OCI-M2 (cell line): ENCODE results near the gene LHX2.

ENCODE experiments used
- DNase-seq: peaks from one replicate; lab custom pipeline; 2025; ENCODE audit not compliant: unreplicated experiment; lab: John Stamatoyannopoulos, UW

Gene LHX2

DNA sequence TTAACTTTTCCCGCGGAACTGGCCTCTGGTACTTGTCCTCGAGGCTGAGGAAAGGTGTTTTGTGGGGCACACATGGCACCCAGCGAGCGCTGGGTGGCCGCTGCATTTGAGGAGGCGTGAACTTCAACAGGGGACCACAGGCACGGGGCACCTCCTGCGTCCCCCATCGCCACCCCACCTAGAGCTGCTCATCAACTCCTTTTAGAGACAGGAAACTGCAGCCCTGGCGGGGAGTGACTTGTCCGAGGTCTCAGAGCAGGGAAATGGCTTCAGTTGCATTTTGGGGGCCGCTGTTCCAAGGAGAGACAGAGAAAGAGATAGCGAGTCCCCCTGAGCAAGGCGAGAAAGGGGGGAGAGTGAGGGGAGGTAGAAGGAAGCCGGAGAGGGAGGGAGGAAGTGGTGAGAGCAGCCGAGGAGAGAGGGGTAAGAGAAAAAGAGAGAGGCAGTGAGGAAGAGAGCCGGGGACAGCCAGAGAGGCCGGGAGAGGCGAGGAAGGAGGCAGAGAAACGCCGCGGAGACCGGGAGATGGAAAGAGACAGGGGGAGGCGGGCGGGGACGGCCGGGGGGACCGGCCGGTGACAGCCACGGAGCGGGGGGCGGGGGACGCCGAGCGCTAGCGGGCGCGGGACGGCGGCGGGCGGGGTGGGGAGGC is 12.5 kb upstream of the LHX2 start:
- DNase-seq: no peak

DNA sequence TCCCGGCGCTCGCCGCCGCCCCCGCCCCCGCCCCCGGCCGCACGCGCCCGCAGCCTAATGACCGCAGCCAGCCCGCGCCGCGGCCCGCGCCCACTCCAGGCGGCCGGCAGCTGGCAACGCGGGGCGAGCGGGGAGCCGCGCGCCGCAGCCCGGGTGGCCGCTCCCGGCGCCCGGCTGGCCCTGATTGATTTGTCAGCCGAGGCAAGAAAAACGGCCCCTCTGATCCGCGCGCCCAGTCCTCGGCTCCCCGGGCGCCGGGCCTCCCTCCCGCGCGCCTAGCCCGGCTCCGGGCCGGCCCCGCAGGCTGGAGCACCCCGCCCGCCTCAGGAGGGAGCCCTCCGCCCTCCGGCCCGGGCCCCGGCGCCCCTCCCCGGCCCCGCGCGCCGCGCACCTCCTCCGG is 11.9 kb upstream of the LHX2 start:
- no peak for DNase-seq

DNA sequence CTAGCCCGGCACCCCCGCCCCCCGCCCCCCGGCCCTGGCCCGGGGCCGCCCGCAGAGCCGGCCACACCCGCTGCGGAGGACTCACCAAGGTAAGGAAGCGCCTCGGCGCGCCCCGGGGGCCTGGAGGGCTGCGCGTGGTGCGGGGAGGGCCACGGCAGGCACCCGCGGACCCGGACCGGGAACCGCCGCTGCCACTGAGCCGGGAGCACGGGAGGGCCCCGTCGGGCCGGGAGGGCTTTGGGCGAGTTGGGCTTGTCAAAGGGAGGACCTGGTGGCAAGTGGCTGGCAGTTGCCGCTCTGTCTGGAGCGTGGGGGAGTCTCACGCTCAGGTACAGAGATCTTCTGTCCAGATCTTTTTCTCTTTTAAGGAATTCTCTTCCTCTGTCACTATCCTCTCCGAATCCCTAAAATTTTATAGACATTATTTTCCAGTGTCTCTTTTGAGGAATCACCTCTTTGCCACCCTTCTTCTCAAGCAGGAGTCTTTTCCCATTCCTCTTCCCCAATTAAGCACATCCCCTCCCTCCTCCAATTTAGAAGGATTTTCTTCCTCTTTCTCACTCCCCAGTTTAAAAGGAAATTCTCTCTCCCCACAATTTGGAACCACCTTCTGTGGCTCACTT is 11.3 kb upstream of the LHX2 start:
- no peak for DNase-seq

DNA sequence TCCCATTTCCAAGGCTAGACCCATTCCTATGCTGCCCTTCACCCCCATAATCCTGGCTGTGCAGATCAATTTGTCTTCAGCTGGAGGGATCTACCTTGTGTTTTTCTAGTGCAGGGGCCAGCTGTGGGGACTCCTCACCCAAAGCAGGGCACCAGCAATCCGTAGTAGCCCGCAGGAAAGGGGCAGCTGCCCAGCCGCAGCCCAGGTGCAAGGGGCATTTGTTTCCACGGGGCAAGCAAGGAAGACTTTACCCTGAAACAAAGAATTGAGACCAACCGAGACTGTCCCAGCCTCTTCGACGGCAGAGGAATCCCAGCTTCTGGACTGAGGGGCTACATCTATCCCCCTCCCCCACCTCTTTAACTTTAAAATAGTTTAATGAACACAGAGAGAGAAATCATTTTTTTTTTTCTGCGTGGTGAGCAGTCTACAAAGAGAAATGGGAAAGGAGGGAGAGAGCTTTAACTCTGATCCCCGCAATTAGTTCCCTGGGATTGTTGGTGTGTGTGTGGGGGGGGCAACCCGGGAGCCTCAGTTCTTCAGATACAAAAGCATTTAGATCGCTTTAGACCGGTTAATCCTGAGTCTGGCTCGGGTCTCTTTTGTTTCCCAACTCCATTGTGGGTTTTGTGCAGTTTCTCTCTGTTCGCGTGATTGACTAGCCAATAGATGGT is 10.6 kb upstream of the LHX2 start:
- DNase-seq: no peak

DNA sequence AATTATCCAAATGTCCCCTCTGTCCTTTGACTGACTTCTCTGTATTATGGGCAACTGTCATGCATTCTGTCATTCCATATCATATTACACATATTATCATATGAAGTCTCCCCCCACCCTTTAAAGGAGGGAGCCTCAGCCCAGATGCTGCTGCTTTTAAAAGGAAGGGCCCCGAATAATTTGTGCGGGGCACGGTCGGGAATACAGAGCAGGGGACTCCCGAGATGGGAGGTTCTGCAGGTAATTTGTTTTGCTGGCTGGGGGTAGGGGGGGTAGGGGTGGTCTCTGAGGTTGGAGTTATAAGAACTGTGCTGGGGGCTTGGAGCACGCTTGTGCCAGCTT is 10.1 kb upstream of the LHX2 start:
- DNase-seq: no peak

DNA sequence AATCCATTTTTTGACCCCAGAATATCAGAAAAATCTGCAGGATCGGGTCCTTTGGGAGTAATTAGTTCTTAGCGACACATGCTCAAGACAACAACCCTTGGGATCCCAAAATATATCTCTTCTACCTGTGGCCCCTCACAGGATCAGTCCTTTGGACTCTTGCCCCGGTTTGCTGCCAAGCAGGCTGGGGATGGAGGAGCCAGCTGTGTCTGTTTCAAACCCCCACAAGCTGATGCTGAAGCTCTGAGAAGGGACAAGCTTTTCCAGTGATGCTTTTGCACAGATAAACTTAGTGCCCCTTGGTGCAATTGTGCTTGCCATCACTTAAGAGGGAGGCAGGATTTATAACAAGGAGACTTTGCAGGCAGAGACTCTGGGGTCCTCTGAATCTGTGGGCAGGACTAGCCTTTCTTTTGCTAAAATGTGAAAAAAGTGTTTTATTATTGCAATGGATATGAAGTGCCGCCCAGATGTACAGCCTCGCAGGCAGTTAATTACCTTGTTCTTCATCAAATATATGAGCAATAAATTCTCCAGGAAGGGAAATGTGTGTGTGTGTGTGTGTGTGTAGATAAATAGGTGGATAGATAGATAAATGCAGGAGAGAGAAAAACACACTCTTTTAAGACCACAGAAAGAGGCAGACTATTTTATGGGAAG is 9.6 kb upstream of the LHX2 start:
- no peak for DNase-seq

DNA sequence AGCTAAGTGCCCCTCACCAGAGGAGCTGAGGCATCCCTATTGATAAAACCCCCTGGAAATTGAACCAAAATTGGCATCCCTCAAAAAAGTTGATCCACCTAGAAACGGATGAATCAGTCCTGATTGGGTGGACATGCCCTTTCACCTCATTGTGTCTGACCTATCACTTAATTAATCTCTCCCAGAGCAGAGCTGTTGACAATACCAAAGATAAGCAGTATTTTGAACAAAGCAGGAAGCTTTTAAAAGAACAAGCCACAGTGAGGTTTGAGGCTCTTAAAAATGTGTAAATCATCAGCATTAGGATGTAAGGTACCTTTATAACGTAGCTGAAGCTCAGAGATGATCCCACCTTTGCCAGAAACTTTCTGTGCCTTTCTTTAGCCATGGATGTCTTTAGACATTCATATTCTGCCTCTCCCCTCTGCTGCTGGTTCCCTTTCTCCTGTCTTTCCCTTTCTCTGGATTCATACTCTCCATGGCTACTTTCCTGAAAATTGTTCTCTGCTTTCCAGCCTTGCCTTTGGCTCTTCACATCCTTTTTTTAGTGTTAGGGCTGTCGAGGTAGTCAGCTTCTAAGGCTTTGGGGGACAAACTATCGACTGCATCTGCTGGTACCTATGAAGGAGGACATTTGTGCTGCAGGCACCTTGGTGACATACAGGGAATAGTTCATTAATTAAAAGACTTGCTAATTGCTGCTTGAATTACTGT is 7.8 kb upstream of the LHX2 start:
- DNase-seq: no peak

DNA sequence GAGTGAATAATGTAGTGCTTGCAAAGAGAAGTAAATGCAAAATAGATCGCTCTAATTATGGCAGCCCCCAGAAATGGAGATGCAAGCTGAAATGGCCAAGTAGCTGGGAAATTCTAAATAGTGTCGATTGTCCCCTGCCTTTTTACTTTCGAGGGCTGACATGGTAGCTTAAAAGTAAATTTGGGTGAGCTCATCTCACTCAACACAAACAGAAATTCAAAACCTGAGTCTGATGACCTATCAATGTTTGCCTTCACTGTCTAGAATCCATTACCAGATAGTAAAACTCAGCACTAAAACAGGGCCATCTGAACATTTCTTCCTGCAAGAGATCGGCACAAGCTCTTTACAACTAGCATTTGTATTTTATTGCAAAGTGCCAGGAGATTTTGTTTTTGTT is 7.0 kb upstream of the LHX2 start:
- DNase-seq: no peak

DNA sequence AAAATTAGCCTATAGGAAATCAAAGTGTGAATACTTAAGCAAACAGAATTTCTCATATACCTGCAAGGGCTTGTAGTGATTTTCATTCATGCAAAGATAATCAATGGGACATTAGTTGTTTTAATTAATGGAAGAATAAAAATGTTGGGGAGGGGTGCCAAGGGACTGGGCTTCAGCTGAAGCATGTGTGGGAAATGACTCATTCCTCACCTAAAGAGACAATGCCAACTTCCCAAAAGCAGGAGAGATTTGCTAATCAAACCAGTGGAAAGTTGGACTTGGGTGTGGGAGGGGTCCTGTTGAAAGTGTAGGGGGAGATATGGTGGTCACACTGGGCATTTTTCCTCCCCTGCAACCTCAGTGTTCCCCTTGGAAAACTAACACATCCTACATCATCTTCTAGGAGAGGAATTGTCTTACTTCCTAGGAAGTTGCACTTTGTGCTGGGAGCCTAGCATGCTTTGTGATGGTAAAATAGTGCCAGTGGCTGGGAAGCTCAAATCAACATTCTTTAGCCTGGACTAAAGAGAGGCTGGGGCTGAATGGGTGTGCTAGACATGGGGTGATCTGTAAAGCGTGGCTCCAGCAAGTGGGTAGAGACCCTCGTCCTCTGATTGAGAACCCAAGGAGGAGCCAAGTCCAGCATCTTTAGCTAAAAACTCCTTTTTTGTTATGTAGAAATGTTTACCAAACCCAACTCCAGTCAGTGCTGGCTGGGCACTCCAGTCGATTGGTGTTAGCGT is 6.4 kb upstream of the LHX2 start:
- DNase-seq: no peak

DNA sequence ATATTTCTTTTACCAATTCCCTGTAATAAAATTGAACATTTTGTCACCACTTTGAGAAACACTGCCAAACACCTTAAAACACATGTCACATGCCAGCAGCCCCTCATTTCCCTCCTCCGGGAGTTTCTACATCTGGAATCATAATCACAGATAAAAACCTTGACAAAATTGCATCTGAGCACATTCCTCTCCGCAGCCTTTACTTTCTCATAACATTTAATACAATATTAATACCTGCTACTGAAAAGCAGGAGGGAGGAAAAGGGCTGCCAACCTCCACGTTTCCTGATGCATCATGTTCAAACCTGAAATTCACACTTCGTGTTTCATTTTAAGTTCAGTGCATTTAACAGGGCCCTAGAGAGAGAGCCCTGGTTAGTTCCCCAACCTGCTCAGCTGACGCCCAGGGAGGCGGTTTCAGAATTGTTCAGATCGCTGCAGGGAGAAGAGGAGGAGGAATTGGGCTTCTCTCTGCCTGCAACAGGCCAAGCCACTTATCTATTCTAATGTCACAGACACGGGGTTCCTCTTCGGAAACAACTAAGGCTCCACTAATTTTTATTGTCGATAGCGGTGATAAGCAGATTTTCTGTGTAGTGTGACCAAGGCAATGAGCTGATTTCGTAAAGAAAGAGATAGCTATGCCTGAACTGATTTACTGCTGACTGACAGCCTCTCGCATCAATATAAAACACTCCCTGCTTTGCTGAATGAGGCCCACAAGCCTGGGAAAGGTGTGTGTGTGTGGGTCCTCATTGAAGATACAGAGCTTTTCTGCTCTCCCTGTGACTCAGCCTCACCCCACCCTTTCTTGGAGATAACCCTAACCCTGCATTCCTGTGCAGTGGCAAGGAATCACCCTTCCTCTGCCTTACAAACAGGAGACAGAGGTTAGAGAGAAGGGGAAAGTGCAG is 4.9 kb upstream of the LHX2 start:
- no peak for DNase-seq

DNA sequence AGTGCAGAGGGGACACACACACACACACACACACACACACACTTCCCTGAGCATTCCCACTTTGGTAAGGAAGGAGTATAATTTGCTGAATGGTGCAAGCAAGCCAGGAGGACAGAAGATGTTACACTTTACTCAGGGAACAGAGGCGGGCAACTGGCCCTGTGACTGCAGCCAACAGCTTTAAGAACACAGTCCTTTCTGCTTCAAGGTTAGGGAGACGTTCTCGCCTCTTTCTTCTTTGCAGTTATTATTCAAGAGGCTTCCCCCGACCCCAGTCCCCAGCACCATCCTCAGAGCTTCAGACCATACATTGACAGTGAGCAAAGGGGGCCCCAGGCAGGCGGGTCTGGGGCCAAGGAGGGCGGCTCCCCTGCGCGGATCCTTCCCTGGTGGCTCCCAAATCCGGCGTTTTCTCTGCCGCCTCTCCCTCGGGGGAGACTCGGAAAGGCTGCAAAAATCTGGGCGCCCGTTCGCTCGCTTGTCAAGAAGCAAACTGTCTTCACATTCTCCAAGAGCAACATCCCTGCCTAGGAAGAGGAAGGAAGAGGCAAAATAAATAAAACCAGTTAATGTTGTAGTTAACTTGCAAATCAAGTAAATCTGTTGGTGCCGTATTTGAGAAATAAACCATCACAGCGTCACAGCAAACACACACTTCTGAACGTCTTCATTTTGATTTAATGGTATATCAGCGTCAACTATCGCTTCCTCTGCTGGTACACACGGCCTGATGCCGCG is 3.8 kb upstream of the LHX2 start:
- DNase-seq: no peak

DNA sequence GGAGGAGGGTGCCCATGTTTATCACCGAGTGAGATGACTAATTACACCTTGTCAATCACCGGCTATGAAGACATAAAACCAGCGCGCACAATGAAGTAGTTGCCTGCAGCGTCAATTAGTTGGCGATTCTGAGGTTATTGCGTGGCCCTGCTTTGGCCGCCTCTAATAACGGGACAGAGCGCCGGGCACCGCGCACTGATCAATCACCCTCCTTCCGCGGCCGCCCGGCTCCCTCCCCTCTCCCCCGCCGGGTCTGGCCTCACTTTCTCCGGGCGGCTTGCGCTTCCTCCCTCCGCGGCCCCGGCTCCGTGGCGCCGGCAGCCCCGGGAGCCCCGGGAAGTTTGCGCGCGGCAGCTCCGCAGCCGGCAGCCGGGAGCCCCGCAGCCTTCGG is 3.3 kb upstream of the LHX2 start:
- DNase-seq: no peak

DNA sequence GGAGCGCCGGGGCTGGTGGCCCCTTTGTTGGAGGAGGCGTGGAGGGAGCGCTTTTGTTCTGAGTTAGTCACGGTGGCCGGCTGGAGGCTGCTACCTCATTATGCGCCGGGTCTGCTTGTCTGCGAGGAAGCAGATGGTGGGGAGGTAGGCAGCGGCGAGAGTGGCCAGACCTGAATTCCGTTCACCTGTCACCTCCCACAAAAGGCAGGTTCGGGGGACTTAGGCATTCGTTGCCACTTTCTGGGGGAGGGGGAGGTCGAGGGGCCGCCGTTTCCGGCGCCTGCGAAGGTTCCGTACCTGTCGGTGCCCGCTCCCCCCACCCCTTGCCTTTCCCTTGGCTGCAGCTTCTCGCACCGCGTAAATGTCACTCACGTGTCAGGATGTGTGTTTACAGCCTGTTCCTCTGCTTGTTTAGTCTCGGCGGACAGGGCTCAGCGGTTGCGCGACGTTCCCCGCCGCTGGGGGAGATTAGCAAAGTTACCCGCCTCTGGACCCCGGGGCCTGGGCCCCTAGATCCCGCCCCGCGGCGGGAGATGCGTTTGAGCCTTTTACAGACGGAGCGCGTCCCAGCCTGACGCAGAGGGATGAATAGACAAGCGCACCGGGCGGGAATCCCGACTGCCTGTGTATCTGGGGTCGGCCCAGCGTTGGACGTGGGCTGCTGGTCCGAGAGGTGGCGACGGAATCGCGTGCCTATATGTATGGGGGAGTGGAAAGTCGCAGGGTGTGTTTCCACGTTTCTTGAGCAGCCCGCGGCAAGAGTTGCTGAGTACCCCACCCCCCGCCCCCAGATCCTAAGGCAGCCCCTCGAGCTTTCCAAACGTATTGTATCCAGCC is 2.7 kb upstream of the LHX2 start:
- no peak for DNase-seq

DNA sequence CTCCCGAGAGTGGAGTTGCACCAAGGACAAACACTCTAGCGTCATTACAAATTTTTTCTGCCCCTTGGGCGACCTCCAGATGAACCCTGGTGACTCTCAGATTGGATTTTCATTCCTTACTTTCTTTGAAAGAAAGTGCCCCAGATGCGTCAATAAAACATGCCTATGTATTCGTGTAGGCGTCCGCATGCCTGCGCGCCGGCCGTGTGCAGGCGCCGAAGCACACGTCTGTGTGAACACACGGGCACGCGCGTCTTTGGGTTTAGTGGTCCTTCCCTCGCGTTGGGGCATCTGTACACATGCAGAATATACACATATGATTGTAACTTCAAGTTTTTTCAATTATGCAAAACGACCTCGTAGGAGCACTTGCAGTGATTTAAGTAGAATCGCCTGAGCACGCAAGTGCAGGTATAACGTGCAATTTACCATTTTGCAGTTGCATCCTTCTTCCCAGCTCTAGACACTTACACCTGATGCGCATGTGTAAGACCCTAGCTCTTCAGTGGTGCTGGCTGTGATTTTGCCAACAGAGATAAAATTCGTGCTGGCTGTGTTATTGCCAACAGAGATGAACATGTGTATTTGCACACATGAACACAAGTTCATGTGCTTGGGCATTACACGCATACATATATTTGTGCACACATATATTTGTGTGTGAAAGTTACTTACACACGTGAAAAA is 1.9 kb upstream of the LHX2 start:
- no peak for DNase-seq

DNA sequence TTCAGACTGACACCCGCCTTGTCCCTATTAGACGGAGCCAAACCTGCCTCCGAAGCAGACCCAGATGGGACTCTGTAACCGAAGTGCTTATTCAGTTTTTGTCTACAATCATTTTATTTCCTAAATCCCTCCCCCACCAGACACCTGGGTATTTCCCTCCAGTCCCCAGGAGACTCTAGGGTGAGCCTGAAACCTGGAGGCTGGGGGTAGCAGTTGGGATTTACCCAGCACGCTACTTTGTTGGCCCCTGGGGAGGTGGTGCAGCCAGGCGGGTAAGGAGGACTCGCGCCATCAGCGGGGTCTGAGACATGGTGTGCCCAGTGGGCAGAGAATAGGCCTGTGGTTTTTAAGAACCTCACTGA is 1.3 kb upstream of the LHX2 start:
- no peak for DNase-seq

DNA sequence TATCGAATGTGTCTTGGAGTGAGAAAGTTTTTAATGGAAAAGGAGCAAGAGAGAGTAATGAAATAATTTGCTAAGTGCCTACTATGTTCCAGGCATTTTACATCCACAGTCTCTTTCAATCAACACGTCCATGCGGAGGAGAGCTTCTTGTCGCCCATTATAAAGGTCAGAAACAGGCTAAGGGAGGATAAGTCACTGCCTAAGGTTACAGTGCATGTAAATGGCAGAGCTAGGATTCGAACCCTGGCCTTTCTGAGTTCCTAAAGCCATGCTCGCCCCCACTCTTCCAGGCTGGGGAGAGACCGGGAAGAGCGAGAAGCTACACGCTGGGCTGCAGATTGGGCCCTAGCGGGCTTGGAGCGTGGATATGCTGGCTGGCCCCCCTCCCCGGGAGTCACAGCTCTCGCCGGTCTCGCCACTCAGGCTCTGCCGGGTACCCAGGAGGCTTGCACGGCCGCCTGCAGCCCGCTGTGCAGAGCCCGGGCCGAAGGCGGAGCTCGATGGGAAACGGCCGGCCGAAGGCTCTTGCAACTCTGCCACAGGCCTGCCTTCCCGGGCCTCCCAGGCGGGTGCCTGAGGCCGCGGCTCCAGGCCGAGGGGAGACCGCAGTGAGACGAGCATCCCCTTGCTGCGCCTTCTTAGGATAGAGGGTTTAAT is 775 bp upstream of the LHX2 start:
- no peak for DNase-seq
